Tibial nerve (tissue), 4 donors: ENCODE results near the gene OR1L8. TPM values are rescaled to one million over a fixed set of nuclear protein-coding genes. Genes with fewer than 3 reads are reported as not detected.

Experiments used
- DNase-seq, 2 donors: peaks; one replicate each; pipeline ENCODE4 v3.0.0-alpha.2; 2019; ENCODE audit warnings: low spot score in 2 of 2
- H3K27ac ChIP-seq, 4 donors: fragments of 200-600 bp; sonication (generic) in 3 of 4; one replicate each; pipeline ENCODE4 v1.5.1; 2017 to 2019; ENCODE audit warnings: mild to moderate bottlenecking in 1 of 4
- H3K27me3 ChIP-seq, 2 donors: fragments of 200-600 bp; sonication (generic) in 1 of 2; one replicate each; pipeline versions ENCODE4 v1.5.1 to v1.6.0; 2017 to 2019
- H3K36me3 ChIP-seq, 3 donors: fragments of 200-600 bp; sonication (generic); one replicate each; pipeline ENCODE4 v1.5.1; 2018 to 2019
- H3K4me1 ChIP-seq, 4 donors: fragments of 200-600 bp; sonication (generic) in 3 of 4; one replicate each; pipeline ENCODE4 v1.5.1; 2017 to 2019
- H3K4me3 ChIP-seq, 4 donors: fragments of 200-600 bp; sonication (generic) in 3 of 4; one replicate each; pipeline ENCODE4 v1.5.1; 2017 to 2019; ENCODE audit warnings: mild to moderate bottlenecking in 1 of 4, moderate library complexity in 1 of 4
- H3K9me3 ChIP-seq, 4 donors: fragments of 200-600 bp; sonication (generic) in 3 of 4; one replicate each; pipeline ENCODE4 v1.5.1; 2017 to 2019
- CTCF ChIP-seq, 5 experiments: fragments of 200-600 bp in 3 of 5; fragments of 450-650 bp in 2 of 5; sonication (generic) in 3 of 5; IDR thresholded peaks; one replicate each; pipeline ENCODE4 v1.5.1; 2016 to 2019; ENCODE audit warnings: antibody characterized with exemption in 5 of 5, mild to moderate bottlenecking in 3 of 5, moderate library complexity in 2 of 5
- EP300 ChIP-seq, 2 donors: sonication (generic); formaldehyde crosslinking; IDR thresholded peaks; one replicate each; pipeline ENCODE4 v1.6.1; 2017; ENCODE audit warnings: antibody characterized with exemption in 2 of 2, mild to moderate bottlenecking in 1 of 2
- POLR2A ChIP-seq, 2 donors: fragments of 450-650 bp; IDR thresholded peaks; one replicate each; pipeline ENCODE4 v1.6.1; 2017; ENCODE audit warnings: antibody characterized with exemption in 2 of 2, mild to moderate bottlenecking in 2 of 2, moderate library complexity in 2 of 2
- WGBS, 2 donors: methylation state at CpG; one replicate each; pipeline ENCODE4 v1.1.5; 2018; 5-methylcytosine and 5-hydroxymethylcytosine counted together
- total RNA-seq, 4 donors: library from RNA; depleted of rRNA; stranded (reverse); fragments of >200 nt; gene quantifications; one replicate each; pipeline ENCODE4 v1.1.0, GENCODE V29; 2016

The OR1L8 gene
- total RNA-seq, 4 donors from 2014 or later, result 0.39 to 1.5 (median 0.64) TPM

DNA sequence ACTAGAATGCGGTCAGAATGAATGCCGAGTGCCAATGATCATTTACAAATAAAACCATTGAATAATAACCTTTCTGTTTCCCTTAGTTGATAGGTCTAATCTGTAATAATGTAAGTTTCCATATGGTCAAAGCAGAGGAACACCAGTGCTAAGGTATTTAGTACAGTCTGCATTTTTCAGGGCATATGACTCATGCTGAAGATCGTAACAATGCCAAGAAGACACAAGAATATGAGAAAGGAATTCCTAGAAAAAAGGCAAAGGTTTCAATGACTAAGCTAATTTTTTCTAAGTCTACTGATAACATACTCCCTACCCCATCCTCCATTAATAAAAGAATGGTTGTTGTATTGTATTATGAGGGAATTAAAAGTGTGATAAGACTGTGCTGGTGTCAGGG lies 2.8 kb downstream of the OR1L8 start:
- H3K4me1 ChIP-seq, result no peaks in the 10 kb centered on the region
- H3K9me3 ChIP-seq, result no peaks in the 10 kb centered on the region
- H3K27me3 ChIP-seq, result no peaks in the 10 kb centered on the region
- no peak for TF ChIP-seq CTCF (IDR thresholded peaks at IDR 0.05)
- no peak overlapping the region for H3K4me3 ChIP-seq
- 78 to 87% methylated on average over 3 of the region's 3 CpGs for WGBS, 2 donors
- no peak overlapping the region for H3K27ac ChIP-seq
- H3K36me3 ChIP-seq, result peaks cover 0 to 17% (median 0%) of the 10 kb centered on the region in 3 donors
- DNase-seq, result no peak

DNA sequence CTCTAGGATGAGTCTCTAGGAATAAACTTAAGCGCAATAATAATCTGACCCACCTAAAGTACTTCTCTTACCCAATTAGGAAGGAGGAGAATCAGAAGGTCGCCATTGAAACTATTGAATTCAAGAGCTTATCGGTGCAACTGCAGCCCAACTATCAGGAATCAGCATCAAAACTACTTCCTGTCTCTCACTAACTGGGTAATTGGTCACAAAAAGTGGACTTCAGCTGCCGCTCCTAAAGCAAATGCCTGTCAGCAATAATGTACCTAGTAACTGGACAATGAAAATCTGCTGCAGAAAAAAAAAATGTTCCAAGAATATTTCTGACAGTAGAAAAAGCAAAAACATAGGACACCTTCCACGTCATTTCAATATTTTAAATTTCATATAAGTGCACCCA lies 3.3 kb downstream of the OR1L8 start:
- Histone ChIP-seq H3K27me3 (no peaks in the 10 kb centered on the region), H3K9me3 (no peaks in the 10 kb centered on the region), H3K36me3 (peaks cover 0 to 17% (median 0%) of the 10 kb centered on the region in 3 donors), H3K4me1 (no peaks in the 10 kb centered on the region), H3K27ac (no peak overlapping the region), H3K4me3 (no peak overlapping the region)
- TF ChIP-seq CTCF (IDR thresholded peaks at IDR 0.05) (no peak), POLR2A (IDR thresholded peaks at IDR 0.05) (no peak), EP300 (IDR thresholded peaks at IDR 0.05) (no peak)
- WGBS, 2 donors, result 78 to 82% methylated on average over 5 of the region's 5 CpGs
- DNase-seq, result no peak

- Histone ChIP-seq H3K27me3 (no peaks in the 10 kb centered on the region), H3K9me3 (no peaks in the 10 kb centered on the region), H3K36me3 (peaks cover 0 to 16% (median 0%) of the 10 kb centered on the region in 3 donors), H3K4me1 (no peaks in the 10 kb centered on the region), H3K27ac (no peak overlapping the region), H3K4me3 (no peak overlapping the region)
- 67 to 73% methylated on average over 2 of the region's 2 CpGs for WGBS, 2 donors
- DNase-seq, result no peak
- TF ChIP-seq CTCF (IDR thresholded peaks at IDR 0.05), result no peak
- no peak for TF ChIP-seq EP300 (IDR thresholded peaks at IDR 0.05)
- TF ChIP-seq POLR2A (IDR thresholded peaks at IDR 0.05), result no peak
Measured at GRCh38 chr9:122572456-122572855, 10.7 kb downstream of the OR1L8 start.

DNA sequence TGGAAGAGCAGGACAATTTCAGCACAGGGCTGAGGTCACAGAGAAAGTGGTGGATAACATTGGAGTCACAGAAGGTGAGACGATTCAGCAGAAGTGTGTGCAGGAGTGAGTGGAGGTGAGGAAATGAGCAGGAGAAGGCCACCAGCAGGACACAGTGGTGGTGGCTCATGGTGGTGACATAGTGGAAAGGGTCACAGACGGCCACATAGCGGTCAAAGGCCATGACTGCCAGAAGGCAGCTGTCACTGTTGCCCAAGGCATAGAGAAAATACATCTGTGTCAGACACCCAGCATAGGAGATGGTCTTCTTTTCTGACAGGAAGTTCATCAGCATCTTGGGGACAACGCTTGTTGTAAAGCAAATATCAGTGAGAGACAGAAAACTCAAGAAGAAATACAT lies 15.3 kb downstream of the OR1L8 start:
- peaks cover 0 to 8% (median 0%) of the 10 kb centered on the region in 4 donors for H3K9me3 ChIP-seq
- H3K27ac ChIP-seq, result no peak overlapping the region
- no peaks in the 10 kb centered on the region for H3K4me1 ChIP-seq
- H3K27me3 ChIP-seq, result no peaks in the 10 kb centered on the region
- WGBS, 2 donors, result 90% methylated on average over 4 of the region's 4 CpGs
- no peak for DNase-seq
- H3K4me3 ChIP-seq, result no peak overlapping the region
- H3K36me3 ChIP-seq, result peaks cover 0 to 4% (median 0%) of the 10 kb centered on the region in 3 donors
- TF ChIP-seq EP300 (IDR thresholded peaks at IDR 0.05), result no peak
- no peak for TF ChIP-seq POLR2A (IDR thresholded peaks at IDR 0.05)
- TF ChIP-seq CTCF (IDR thresholded peaks at IDR 0.05), result no peak

GRCh38 chr9:122562134-122562760 lies 20.9 kb downstream of the OR1L8 start:
- DNase-seq, result no peak
- Histone ChIP-seq H3K27me3 (no peaks in the 10 kb centered on the region), H3K36me3 (no peaks in the 10 kb centered on the region), H3K4me3 (no peak overlapping the region), H3K9me3 (peaks cover 0 to 46% (median 0%) of the 10 kb centered on the region in 4 donors), H3K27ac (no peak overlapping the region), H3K4me1 (no peaks in the 10 kb centered on the region)
- 49 to 59% methylated on average over 8 to 9 of the region's 9 CpGs for WGBS, 2 donors
- TF ChIP-seq EP300 (IDR thresholded peaks at IDR 0.05) (no peak), POLR2A (IDR thresholded peaks at IDR 0.05) (no peak), CTCF (IDR thresholded peaks at IDR 0.05) (no peak)
